GM04504 (cell line): ENCODE measurements around the gene SERPINE3.

Experiments used
- DNase-seq: peaks from one replicate; pipeline ENCODE4 v3.0.0-alpha.2; 2012; ENCODE audit warnings: low read depth

SERPINE3 gene

GRCh38 chr13:51339354-51339753 is at the start of gene SERPINE3:
Gene SERPINE3, plus strand, starts transcription at chr13:51339691. Its CDS starts 1,401 bp downstream, at chr13:51341092.
- DNase-seq: no peak

DNA sequence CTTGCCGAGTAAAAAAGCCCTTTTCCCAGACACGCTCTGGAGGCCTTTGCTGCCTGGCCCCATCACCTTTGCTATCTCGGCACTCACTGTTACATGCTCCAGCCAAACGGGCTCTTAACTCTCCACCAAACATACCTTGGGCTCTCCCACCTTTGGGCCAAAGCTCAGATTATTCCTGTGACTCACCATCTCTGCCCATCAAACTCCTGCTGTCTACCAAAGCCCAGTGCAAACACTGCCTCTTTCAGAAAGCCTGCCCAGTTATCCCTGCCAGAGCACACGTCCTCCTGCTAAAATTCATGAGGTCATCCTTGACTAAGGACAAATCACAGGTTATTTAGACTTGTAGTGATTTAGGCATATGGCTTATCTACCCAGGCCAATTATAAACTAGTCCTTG is 48.1 kb upstream of the SERPINE3 start:
- no peak for DNase-seq

DNA sequence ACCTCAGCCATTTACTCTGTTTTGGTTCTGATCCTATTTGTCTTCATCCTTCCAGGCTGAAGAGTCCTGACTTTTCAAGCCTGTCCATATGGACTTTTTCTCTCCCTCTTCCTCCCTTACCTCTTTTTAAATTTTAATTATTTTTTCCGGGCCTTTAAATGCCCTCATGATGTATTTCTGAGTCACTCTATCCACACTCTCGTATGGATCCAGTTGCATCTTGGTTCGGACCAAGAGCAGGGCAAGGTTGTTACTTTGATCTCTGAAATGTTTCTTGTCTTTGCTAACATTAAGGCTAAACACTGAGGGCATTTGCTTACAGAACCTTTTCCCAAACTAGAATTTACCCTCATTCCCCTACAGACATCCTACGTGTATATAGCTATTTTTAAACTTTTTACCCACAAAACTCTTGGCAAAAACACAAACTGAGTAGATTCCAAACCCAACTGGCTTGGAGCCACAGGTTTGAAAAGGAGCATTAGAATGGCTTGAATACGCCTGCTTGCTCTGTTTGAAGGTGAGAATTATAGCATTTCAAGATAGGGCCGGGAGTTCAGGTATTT is 47.4 kb upstream of the SERPINE3 start:
- no peak for DNase-seq

- DNase-seq: no peak
These were observed 41.9 kb upstream of the SERPINE3 start for GRCh38 chr13:51297556-51297955.

GRCh38 chr13:51298812-51299211 is 40.7 kb upstream of the SERPINE3 start:
- no peak for DNase-seq

GRCh38 chr13:51303063-51303552 is 36.4 kb upstream of the SERPINE3 start:
- no peak for DNase-seq

GRCh38 chr13:51303882-51304281 is 35.6 kb upstream of the SERPINE3 start:
- no peak for DNase-seq

DNA sequence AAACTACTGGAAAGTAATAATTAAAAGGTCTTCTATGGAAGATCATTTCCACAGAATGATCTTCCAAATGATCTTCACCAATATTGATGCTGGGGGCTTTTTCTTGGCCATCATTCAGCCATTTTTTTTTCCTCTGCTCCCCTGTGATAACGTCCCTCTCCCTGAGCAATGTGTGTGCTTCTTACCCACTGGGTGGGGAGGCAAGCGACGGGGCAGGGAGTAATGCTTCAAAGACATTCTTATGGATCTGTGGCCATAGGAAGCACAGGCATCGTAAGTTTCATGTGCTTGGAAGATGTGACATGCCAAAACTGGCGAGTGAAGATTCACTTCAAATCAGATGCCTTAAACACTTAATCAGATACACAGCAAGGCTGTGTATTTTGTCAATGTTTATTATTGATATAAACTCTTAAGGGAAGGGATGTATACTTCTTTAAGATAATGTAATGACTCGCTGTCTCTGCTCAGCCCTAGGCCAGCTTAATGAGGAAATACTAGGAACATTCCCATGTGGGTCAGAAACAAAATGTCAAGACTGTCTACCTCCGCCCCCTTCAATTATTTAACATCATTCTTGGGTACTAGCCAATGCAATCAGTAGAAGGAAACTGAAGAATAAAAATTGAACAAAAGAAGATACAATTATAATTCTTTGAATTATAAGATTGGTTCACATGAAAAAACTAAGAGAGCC is 34.1 kb upstream of the SERPINE3 start:
- DNase-seq: no peak

DNA sequence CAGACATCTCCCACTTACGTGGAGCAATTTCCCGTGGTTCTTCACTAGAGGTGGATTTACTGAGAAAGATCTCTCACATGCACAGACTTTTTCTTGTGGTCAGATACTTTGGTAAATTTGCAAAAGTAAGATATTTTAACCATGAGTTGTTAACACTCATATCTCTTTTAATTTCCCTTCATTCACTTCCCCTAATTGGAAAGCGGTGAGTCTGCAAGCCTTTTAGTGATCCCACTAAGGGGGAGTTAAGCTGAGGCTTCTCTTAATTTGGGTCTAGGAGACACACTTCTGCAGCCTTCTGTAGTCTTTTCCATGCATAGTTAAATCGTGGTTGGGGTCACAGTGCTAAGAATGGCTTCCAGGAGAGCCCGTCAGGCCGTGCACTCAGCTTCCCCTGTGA is 30.7 kb upstream of the SERPINE3 start:
- DNase-seq: no peak

DNA sequence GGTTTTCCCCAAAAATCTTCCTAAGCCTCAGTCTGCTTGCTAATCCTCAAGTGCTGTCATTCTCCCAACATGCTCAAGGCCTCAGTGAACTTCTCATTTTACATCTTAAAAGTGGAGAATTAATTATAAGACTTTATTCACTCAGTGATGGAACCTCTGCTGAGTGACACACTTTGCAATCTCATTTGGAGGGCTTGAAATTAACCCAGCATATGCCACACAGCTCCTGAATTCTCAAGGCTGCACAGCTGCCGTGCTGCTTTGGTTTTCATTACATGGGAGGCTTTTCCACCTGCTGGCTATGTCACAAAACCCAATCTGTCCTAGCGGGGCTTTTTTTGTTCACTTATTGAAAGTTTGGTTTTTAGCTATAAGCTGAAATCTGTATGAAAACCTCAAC is 28.3 kb upstream of the SERPINE3 start:
- DNase-seq: no peak

GRCh38 chr13:51311957-51312520 is 27.5 kb upstream of the SERPINE3 start:
- DNase-seq: no peak

GRCh38 chr13:51313619-51314018 is 25.9 kb upstream of the SERPINE3 start:
- no peak for DNase-seq

DNA sequence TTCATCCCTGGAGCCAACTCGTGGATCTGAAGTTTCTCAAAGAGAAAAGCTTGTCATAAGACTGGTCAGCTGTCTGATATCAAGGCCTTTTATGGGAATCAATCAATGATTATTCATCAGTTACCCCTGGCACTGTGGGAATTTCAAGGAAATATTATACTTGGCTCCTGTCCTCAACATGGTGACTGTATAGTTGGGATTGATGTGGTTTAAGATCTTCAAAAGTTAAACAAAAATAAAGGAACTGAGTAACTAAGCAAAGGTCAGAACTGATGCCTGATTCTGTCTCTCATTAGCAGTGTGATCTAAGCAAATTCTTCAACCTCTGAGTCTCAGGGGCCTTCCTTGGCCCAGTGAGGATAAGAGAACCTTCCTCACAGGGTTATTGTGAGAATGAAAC is 22.2 kb upstream of the SERPINE3 start:
- no peak for DNase-seq

- DNase-seq: no peak
These were observed 21.5 kb upstream of the SERPINE3 start for GRCh38 chr13:51318015-51318414.

DNA sequence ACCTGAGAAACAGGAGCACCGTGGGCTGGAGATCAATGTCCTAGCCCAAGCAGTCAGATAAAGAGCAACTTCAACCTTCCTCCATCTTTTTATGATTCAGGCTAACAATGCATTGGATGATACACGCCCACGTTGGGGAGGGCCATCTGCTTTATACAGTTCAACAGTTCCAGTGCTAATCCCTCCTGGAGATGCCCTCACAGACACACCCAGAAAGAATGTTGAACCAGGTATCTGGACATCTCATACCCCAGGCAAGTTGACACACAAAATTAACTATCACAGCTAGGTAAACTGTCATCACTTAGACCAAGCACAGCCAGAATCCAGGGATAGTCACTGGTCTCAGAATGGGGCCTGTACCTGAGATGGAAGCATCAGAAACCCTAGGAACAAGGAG is 20.6 kb upstream of the SERPINE3 start:
- no peak for DNase-seq

DNA sequence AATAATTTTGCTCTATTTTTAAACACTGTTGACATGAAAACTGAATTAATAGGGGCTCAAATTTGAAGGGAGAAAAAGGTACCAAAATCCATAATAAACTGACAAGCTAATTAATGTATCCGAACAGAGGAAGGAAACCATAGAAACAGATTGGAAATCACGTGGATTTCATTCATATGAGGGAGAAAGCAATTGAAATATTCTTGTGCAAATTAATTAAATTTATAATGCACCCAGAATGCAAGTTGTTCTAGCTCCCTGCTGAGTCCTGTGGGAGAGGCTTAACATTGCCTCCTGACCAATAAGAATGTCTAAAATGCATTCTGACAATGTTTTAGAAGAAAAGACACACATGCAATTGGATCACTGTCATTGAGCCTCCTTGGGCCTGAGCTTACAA is 17.7 kb upstream of the SERPINE3 start:
- no peak for DNase-seq

GRCh38 chr13:51322826-51323225 is 16.7 kb upstream of the SERPINE3 start:
- DNase-seq: no peak

DNA sequence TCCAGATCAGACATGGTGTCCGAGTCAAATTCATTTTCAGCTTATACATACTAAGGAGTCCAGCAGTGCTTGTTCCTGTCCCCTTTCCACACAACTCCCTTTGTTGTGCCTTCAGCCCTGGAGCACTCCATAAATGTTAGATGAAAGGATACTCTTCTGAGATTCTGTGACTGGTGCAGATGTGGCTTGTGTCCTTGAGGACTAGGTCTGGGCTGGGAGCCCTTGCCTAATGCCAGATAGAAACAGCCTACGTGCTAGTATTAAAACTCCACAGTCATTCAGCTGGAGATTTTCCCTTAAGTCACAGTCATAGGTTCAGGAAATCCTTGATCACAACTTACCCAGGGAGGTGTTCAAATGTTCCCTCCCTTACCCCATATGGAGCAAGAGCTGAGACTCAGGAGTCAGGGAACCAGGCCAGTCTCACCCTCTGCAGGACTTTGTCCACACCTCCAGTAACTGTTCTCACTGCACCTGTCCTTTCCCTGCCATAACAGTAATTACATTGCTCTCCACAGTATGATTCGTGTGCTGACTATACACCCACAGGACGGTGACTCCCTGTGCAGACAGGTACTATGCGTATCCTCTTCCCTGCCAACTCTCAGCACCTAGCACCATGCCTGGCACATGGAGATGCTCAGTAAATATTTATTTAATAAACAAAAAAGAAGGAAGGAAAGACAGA is 15.5 kb upstream of the SERPINE3 start:
- no peak for DNase-seq

GRCh38 chr13:51324714-51325420 is 14.6 kb upstream of the SERPINE3 start:
- DNase-seq: no peak

GRCh38 chr13:51325837-51326236 is 13.7 kb upstream of the SERPINE3 start:
- no peak for DNase-seq

DNA sequence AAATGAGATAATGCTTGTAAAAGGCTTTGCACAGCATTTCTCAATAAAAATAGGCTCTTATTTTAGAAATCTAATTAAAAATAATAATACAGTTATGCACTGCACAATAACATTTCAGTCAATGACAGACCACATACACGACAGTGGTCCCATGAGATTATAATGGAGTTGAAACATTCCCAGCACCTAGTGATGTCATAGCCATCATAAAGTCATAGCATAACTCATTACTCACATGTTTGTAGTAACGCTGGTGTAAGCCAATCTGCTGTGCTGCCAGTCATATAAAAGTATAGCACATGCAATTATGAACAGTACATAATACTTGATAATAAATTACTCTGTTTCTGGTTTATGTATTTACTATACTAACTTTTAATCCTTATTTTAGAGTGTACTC is 12.7 kb upstream of the SERPINE3 start:
- DNase-seq: no peak

DNA sequence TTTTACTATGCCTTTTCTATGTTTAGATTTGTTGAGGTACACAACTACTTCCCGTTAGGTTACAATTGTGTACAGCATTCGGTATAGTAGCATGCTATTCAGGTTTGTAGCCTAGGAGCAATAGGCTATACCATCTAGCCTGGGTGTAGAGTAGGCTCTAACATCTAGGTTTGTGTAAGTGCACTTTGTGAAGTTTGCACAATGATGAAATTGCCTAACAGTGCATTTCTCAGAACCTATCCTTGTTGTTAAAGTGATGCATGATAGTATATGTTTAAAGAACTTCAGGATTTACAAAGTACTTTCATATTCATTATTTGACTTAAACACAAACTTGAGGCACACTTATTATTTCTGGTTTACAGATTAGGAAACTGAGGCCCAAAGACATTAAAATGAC is 11.5 kb upstream of the SERPINE3 start:
- DNase-seq: no peak
